H9 (cell line): Measurements from ENCODE around the gene PPP2R3C. TPM values are rescaled to one million over a fixed set of nuclear protein-coding genes. Genes with fewer than 3 reads are reported as not detected.

ENCODE experiments used
- DNase-seq: peaks from one replicate; pipeline ENCODE4 v3.0.0-alpha.2; 2017
- H2AFZ ChIP-seq: one replicate; pipeline ENCODE4 v1.6.1; 2013; ENCODE audit warnings: mild to moderate bottlenecking, low read length, control low read depth, moderate library complexity
- H2AK5ac ChIP-seq: 2 replicates; pipeline ENCODE4 v1.6.1; 2013; ENCODE audit warnings: low read length, control low read depth, mixed read lengths; ENCODE audit not compliant: insufficient read length
- H2BK120ac ChIP-seq: one replicate; pipeline ENCODE4 v1.6.1; 2013; ENCODE audit warnings: low read depth, mild to moderate bottlenecking, low read length, control low read depth, inconsistent platforms; ENCODE audit not compliant: poor library complexity, severe bottlenecking
- H2BK12ac ChIP-seq: 2 replicates; pipeline ENCODE4 v1.6.1; 2013; ENCODE audit warnings: low read length, control low read depth, mixed read lengths, low read depth; ENCODE audit not compliant: insufficient read length
- H2BK15ac ChIP-seq: 2 replicates; pipeline ENCODE4 v1.6.1; 2013; ENCODE audit warnings: low read depth, low read length, control low read depth
- H2BK20ac ChIP-seq: one replicate; pipeline ENCODE4 v1.6.1; 2013; ENCODE audit warnings: low read depth, mild to moderate bottlenecking, low read length, control low read depth, inconsistent platforms; ENCODE audit not compliant: poor library complexity, severe bottlenecking
- H2BK5ac ChIP-seq: 2 replicates; pipeline ENCODE4 v1.6.1; 2013; ENCODE audit warnings: low read length, control low read depth, mixed read lengths; ENCODE audit not compliant: insufficient read length
- H3K14ac ChIP-seq: 2 replicates; pipeline ENCODE4 v1.6.1; 2013; ENCODE audit warnings: low read length, control low read depth; ENCODE audit not compliant: insufficient read depth
- H3K18ac ChIP-seq: 2 replicates; pipeline ENCODE4 v1.6.1; 2013; ENCODE audit warnings: low read depth, mild to moderate bottlenecking, mixed read lengths, low read length, control low read depth; ENCODE audit not compliant: insufficient read length
- H3K23ac ChIP-seq: 2 replicates; pipeline ENCODE4 v1.6.1; 2013; ENCODE audit warnings: low read length, control low read depth, mixed read lengths, low read depth; ENCODE audit not compliant: insufficient read length
- H3K23me2 ChIP-seq: 2 replicates; pipeline ENCODE4 v1.6.1; 2013; ENCODE audit warnings: low read depth, mild to moderate bottlenecking, mixed read lengths, low read length, control low read depth; ENCODE audit not compliant: insufficient read length, poor library complexity, severe bottlenecking
- H3K27ac ChIP-seq: 2 replicates; pipeline ENCODE4 v1.5.1; 2013; ENCODE audit warnings: low read length, control low read depth, mixed read lengths, low read depth; ENCODE audit not compliant: insufficient read length
- H3K27me3 ChIP-seq: 2 replicates; pipeline ENCODE4 v1.6.1; 2013; ENCODE audit warnings: low read length, control low read depth, inconsistent platforms; ENCODE audit not compliant: insufficient read depth
- H3K4ac ChIP-seq: 2 replicates; pipeline ENCODE4 v1.6.1; 2013; ENCODE audit warnings: low read depth, mild to moderate bottlenecking, control low read depth, inconsistent platforms, low read length, moderate library complexity
- H3K4me1 ChIP-seq: 2 replicates; pipeline ENCODE4 v1.6.1; 2013; ENCODE audit warnings: low read length, control low read depth, inconsistent platforms; ENCODE audit not compliant: insufficient read depth
- H3K4me2 ChIP-seq: 2 replicates; pipeline ENCODE4 v1.6.1; 2013; ENCODE audit warnings: low read length, control low read depth, mixed read lengths; ENCODE audit not compliant: insufficient read length, insufficient read depth
- H3K56ac ChIP-seq: 2 replicates; pipeline ENCODE4 v1.6.1; 2013; ENCODE audit warnings: low read depth, mild to moderate bottlenecking, mixed read lengths, low read length, control low read depth; ENCODE audit not compliant: insufficient read length
- H3K79me1 ChIP-seq: 2 replicates; pipeline ENCODE4 v1.6.1; 2013; ENCODE audit warnings: low read depth, mild to moderate bottlenecking, moderate library complexity, low read length, control low read depth, inconsistent platforms; ENCODE audit not compliant: insufficient read depth, poor library complexity, severe bottlenecking
- H3K79me2 ChIP-seq: 2 replicates; pipeline ENCODE4 v1.6.1; 2013; ENCODE audit warnings: low read length, control low read depth, inconsistent platforms; ENCODE audit not compliant: insufficient read depth
- H3K9ac ChIP-seq: 2 replicates; pipeline ENCODE4 v1.6.1; 2013; ENCODE audit warnings: low read length, control low read depth, mixed read lengths; ENCODE audit not compliant: insufficient read length; ENCODE audit errors: extremely low read depth
- H3K9me3 ChIP-seq: one replicate; pipeline ENCODE4 v1.6.1; 2013; ENCODE audit warnings: low read depth, low read length, inconsistent platforms; ENCODE audit not compliant: control insufficient read depth
- H3T11ph ChIP-seq: one replicate; pipeline ENCODE4 v1.6.1; 2013; ENCODE audit warnings: mild to moderate bottlenecking, low read length, control low read depth, inconsistent platforms
- H4K20me1 ChIP-seq: one replicate; pipeline ENCODE4 v1.6.1; 2013; ENCODE audit not compliant: control insufficient read depth, insufficient read length, insufficient read depth
- H4K5ac ChIP-seq: 2 replicates; pipeline ENCODE4 v1.6.1; 2013; ENCODE audit warnings: low read depth, mild to moderate bottlenecking, mixed read lengths, low read length, control low read depth; ENCODE audit not compliant: insufficient read length
- H4K8ac ChIP-seq: replicated peaks from 2 replicates; pipeline ENCODE4 v1.6.1; 2013; ENCODE audit warnings: low read length, control low read depth, mixed read lengths, low read depth; ENCODE audit not compliant: insufficient read length
- H4K91ac ChIP-seq: 2 replicates; pipeline ENCODE4 v1.6.1; 2013; ENCODE audit warnings: low read depth, mild to moderate bottlenecking, moderate library complexity, mixed read lengths, low read length, control low read depth; ENCODE audit not compliant: insufficient read length
- H3K27ac Mint-ChIP-seq, 3 experiments: 2 replicates in 2 of 3; 3 replicates in 1 of 3; pipeline ENCODE4 v1.8.0; 2020 to 2021; ENCODE audit warnings: mixed read lengths in 3 of 3, mild to moderate bottlenecking in 1 of 3, moderate library complexity in 1 of 3
- H3K27me3 Mint-ChIP-seq: 2 replicates; pipeline ENCODE4 v1.8.0; 2021; ENCODE audit warnings: low read depth, mild to moderate bottlenecking, moderate library complexity, mixed read lengths
- H3K36me3 Mint-ChIP-seq, 3 experiments: 2 replicates in 2 of 3; 3 replicates in 1 of 3; pipeline ENCODE4 v1.8.0; 2020 to 2021; ENCODE audit warnings: low read depth in 3 of 3, mixed read lengths in 3 of 3; ENCODE audit not compliant: insufficient read depth in 1 of 3
- H3K4me1 Mint-ChIP-seq, 2 experiments: 2 replicates each; pipeline ENCODE4 v1.8.0; 2020; ENCODE audit warnings: mixed read lengths in 2 of 2
- H3K4me3 Mint-ChIP-seq, 2 experiments: 2 replicates in 1 of 2; 3 replicates in 1 of 2; pipeline ENCODE4 v1.8.0; 2020 to 2021; ENCODE audit warnings: mild to moderate bottlenecking in 2 of 2, mixed read lengths in 2 of 2, moderate library complexity in 1 of 2
- H3K9me3 Mint-ChIP-seq, 2 experiments: 2 replicates in 1 of 2; 3 replicates in 1 of 2; pipeline ENCODE4 v1.8.0; 2020; ENCODE audit warnings: mild to moderate bottlenecking in 2 of 2, mixed read lengths in 2 of 2, moderate library complexity in 1 of 2
- CTCF ChIP-seq: fragments of 200-600 bp; sonication (generic); conservative IDR thresholded peaks from 3 replicates; pipeline ENCODE4 v1.8.0; 2021; ENCODE audit warnings: antibody characterized with exemption, mild to moderate bottlenecking
- WGBS: extraction: QIAGEN DNeasy Blood & Tissue Kit; methylation state at CpG from one replicate; pipeline ENCODE4 v1.1.7; 2013; ENCODE audit warnings: missing lambda C conversion rate, low lambda C conversion rate, mixed read lengths; ENCODE audit not compliant: insufficient read length; ENCODE audit errors: extremely low coverage; 5-methylcytosine and 5-hydroxymethylcytosine counted together
- total RNA-seq: library from RNA; stranded (reverse); gene quantifications from 2 replicates; pipeline ENCODE4 v1.2.1, GENCODE V29; 2021

The PPP2R3C gene
- total RNA-seq, 1 experiment from 2014 or later: 51.1 TPM

GRCh38 chr14:35047976-35048513 is 73.7 kb downstream of the PPP2R3C start:
- Histone ChIP-seq H3K23ac (no peak overlapping the region), H2BK20ac (no peak overlapping the region), H3K14ac (no peak overlapping the region), H2BK12ac (no peak overlapping the region), H3K4me1 (no peaks in the 10 kb centered on the region; the same call in 1 of the 2 replicates), H3K4ac (no peak overlapping the region), H4K8ac (no peak overlapping the region), H3K27me3 (no peaks in the 10 kb centered on the region), H2BK120ac (no peak overlapping the region), H3K9ac (no peak overlapping the region), H4K20me1 (no peaks in the 10 kb centered on the region), H3K27ac (no peak overlapping the region), H3T11ph (no peak overlapping the region), H2BK5ac (no peak overlapping the region), H3K56ac (no peak overlapping the region), H4K91ac (no peak overlapping the region), H2BK15ac (no peak overlapping the region), H2AK5ac (no peak overlapping the region), H2AFZ (no peak overlapping the region), H3K23me2 (peaks cover 4% of the 10 kb centered on the region), H3K79me1 (no peaks in the 10 kb centered on the region), H3K9me3 (no peaks in the 10 kb centered on the region), H4K5ac (no peak overlapping the region), H3K4me2 (no peak overlapping the region), H3K79me2 (no peaks in the 10 kb centered on the region), H3K18ac (no peak overlapping the region)
- Mint-ChIP-seq H3K9me3 (no peaks in the 10 kb centered on the region), H3K27ac (no peak overlapping the region), H3K27me3 (no peaks in the 10 kb centered on the region; the same call in 1 of the 2 replicates), H3K4me1 (peaks cover 11 to 17% of the 10 kb centered on the region in 2 experiments), H3K36me3 (peaks cover 7 to 17% (median 16%) of the 10 kb centered on the region in 3 experiments; a peak in 6 of 7 replicates), H3K4me3 (peak overlapping the region; percentile 92 to 95)
- DNase-seq: no peak
- no peak for TF ChIP-seq CTCF
- WGBS: 100% methylated on average over 1 of the region's 4 CpGs
